ENCODE data around the gene CTLA4. TPM values are rescaled to one million over a fixed set of nuclear protein-coding genes. Genes with fewer than 3 reads are reported as not detected.

CTLA4 gene
- total RNA-seq, 4 donors from 2014 or later, result 2.5 TPM; not detected in 3

- Histone ChIP-seq H3K4me1 (peaks cover 0 to 7% (median 3%) of the 10 kb centered on the region in 4 donors), H3K27ac (peak overlapping the region in 3 of 4 donors; percentile 40 to 43 (median 42))
- intact Hi-C loops (cut with DNase I; ENCODE audit: low total_unique reads), result no loop called here
Observed at GRCh38 chr2:203893401-203893800, 25.8 kb downstream of the CTLA4 start.

DNA sequence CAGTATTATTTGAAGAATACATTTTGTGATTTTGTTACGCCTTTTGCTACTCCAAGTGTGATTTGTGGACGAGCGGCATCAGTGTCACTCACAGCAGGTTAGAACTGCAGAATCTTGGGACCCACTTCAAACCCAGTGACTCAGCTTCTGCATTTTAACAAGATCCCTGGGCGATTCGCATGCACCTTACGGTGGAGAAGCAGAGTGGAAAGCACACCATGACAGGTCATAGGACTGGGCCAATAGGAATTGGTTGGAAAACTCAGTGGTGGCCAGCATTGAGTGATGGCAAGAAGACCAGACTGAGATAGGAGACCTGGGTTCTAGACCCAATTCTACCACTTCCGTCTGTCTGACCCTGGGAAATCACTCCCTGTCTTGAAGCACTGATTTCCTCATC lies 26.3 kb downstream of the CTLA4 start:
- TF ChIP-seq POLR2A (IDR thresholded peaks at IDR 0.05) (no peak), EP300 (IDR thresholded peaks at IDR 0.05; ENCODE audit: low read depth) (no peak), POLR2AphosphoS5 (IDR thresholded peaks at IDR 0.05) (no peak)
- TF ChIP-seq, protein P1, sequence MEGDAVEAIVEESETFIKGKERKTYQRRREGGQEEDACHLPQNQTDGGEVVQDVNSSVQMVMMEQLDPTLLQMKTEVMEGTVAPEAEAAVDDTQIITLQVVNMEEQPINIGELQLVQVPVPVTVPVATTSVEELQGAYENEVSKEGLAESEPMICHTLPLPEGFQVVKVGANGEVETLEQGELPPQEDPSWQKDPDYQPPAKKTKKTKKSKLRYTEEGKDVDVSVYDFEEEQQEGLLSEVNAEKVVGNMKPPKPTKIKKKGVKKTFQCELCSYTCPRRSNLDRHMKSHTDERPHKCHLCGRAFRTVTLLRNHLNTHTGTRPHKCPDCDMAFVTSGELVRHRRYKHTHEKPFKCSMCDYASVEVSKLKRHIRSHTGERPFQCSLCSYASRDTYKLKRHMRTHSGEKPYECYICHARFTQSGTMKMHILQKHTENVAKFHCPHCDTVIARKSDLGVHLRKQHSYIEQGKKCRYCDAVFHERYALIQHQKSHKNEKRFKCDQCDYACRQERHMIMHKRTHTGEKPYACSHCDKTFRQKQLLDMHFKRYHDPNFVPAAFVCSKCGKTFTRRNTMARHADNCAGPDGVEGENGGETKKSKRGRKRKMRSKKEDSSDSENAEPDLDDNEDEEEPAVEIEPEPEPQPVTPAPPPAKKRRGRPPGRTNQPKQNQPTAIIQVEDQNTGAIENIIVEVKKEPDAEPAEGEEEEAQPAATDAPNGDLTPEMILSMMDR (IDR thresholded peaks at IDR 0.05), result no peak
- DNase-seq, result no peak
- 79 to 95% methylated on average over 4 to 7 of the region's 7 CpGs for WGBS, 2 donors (ENCODE audit: low coverage in 1 of 2)
- Histone ChIP-seq H3K27ac (peak overlapping the region in 2 of 4 donors; percentile 1 to 40), H3K27me3 (no peaks in the 10 kb centered on the region), H3K9me3 (no peaks in the 10 kb centered on the region), H3K36me3 (no peaks in the 10 kb centered on the region), H3K4me3 (no peak overlapping the region), H3K4me1 (peaks cover 0 to 10% (median 3%) of the 10 kb centered on the region in 4 donors)
- in situ Hi-C loops (cut with MboI; ENCODE audit: low pct_ligation_motif_present in 1 of 4, low pct_unique_long_range_greater_than_20kb in 1 of 4, low sequenced_read_pairs in 3 of 4) (no loop called here), intact Hi-C loops (cut with DNase I; ENCODE audit: low total_unique reads) (no loop called here)

More at GRCh38 chr2:203893401-203893800, 25.8 kb downstream of the CTLA4 start:
- Histone ChIP-seq H3K27me3 (no peaks in the 10 kb centered on the region), H3K36me3 (no peaks in the 10 kb centered on the region), H3K4me3 (no peak overlapping the region), H3K9me3 (no peaks in the 10 kb centered on the region)
- TF ChIP-seq POLR2A (IDR thresholded peaks at IDR 0.05), result no peak
- TF ChIP-seq POLR2AphosphoS5 (IDR thresholded peaks at IDR 0.05), result peak in 2 of 3 donors; percentile 24 to 51
- TF ChIP-seq, protein P1 (IDR thresholded peaks at IDR 0.05), result no peak
- TF ChIP-seq EP300 (IDR thresholded peaks at IDR 0.05; ENCODE audit: low read depth), result no peak
- in situ Hi-C loops (cut with MboI; ENCODE audit: low pct_ligation_motif_present in 1 of 4, low pct_unique_long_range_greater_than_20kb in 1 of 4, low sequenced_read_pairs in 3 of 4), result no loop called here
- DNase-seq, result no peak

DNA sequence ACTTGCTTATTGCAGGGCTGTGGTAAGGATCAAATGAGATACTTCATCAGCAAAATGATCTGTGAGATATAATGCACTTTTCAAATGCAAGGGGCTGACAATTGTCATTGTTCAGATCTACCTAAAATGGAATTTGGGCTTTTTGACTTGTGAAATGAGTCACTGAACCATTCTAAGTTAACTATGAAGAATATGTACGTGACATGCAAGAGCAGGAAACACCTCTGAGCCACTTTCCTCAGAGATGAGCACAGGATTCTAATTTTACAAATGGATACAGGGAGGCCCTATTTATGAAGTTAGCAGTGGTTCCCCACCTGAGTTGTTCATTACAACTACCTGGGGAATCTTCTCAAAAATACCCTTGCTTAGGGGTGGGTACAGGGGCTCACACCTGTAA lies 26.7 kb downstream of the CTLA4 start:
- H3K36me3 ChIP-seq, result no peaks in the 10 kb centered on the region
- DNase-seq, result no peak
- H3K4me3 ChIP-seq, result no peak overlapping the region
- in situ Hi-C loops (cut with MboI; ENCODE audit: low pct_ligation_motif_present in 1 of 4, low pct_unique_long_range_greater_than_20kb in 1 of 4, low sequenced_read_pairs in 3 of 4), result no loop called here
- no peaks in the 10 kb centered on the region for H3K27me3 ChIP-seq
- H3K9me3 ChIP-seq, result no peaks in the 10 kb centered on the region
- intact Hi-C loops (cut with DNase I; ENCODE audit: low total_unique reads), result no loop called here
- WGBS, 2 donors (ENCODE audit: low coverage in 1 of 2), result 75 to 100% methylated on average over 1 of the region's 1 CpG
- no peak for TF ChIP-seq EP300 (IDR thresholded peaks at IDR 0.05; ENCODE audit: low read depth)
- no peak for TF ChIP-seq POLR2AphosphoS5 (IDR thresholded peaks at IDR 0.05)
- TF ChIP-seq POLR2A (IDR thresholded peaks at IDR 0.05), result no peak
- TF ChIP-seq, protein P1 (IDR thresholded peaks at IDR 0.05), result no peak
- peak overlapping the region in 2 of 4 donors; percentile 1 to 40 for H3K27ac ChIP-seq
- peaks cover 0 to 10% (median 5%) of the 10 kb centered on the region in 4 donors for H3K4me1 ChIP-seq

- Histone ChIP-seq H3K27ac (peak overlapping the region; percentile 27 to 53 (median 39)), H3K36me3 (no peaks in the 10 kb centered on the region), H3K9me3 (peaks cover 7 to 14% of the 10 kb centered on the region in 2 donors), H3K4me1 (peaks cover 0 to 13% (median 7%) of the 10 kb centered on the region in 4 donors), H3K4me3 (no peak overlapping the region), H3K27me3 (no peaks in the 10 kb centered on the region)
- 58 to 76% methylated on average over 2 of the region's 2 CpGs for WGBS, 2 donors (ENCODE audit: low coverage in 1 of 2)
- TF ChIP-seq, protein P1 (IDR thresholded peaks at IDR 0.05), result no peak
- no peak for TF ChIP-seq POLR2AphosphoS5 (IDR thresholded peaks at IDR 0.05)
- TF ChIP-seq POLR2A (IDR thresholded peaks at IDR 0.05), result no peak
- TF ChIP-seq EP300 (IDR thresholded peaks at IDR 0.05; ENCODE audit: low read depth), result no peak
- in situ Hi-C loops (cut with MboI; ENCODE audit: low pct_ligation_motif_present in 1 of 4, low pct_unique_long_range_greater_than_20kb in 1 of 4, low sequenced_read_pairs in 3 of 4), result no loop called here
- DNase-seq, result no peak
- intact Hi-C loops (cut with DNase I; ENCODE audit: low total_unique reads), result no loop called here
Observed at GRCh38 chr2:203897544-203897943, 30.0 kb downstream of the CTLA4 start.
